ENCODE measurements around the gene RNU5B-1. TPM values are rescaled to one million over a fixed set of nuclear protein-coding genes. Genes with fewer than 3 reads are reported as not detected.

RNU5B-1 gene
- total RNA-seq, 4 donors from 2014 or later = not detected

GRCh38 chr15:65334586-65335231 is 30.2 kb downstream of the RNU5B-1 start:
- TF ChIP-seq, protein P1, sequence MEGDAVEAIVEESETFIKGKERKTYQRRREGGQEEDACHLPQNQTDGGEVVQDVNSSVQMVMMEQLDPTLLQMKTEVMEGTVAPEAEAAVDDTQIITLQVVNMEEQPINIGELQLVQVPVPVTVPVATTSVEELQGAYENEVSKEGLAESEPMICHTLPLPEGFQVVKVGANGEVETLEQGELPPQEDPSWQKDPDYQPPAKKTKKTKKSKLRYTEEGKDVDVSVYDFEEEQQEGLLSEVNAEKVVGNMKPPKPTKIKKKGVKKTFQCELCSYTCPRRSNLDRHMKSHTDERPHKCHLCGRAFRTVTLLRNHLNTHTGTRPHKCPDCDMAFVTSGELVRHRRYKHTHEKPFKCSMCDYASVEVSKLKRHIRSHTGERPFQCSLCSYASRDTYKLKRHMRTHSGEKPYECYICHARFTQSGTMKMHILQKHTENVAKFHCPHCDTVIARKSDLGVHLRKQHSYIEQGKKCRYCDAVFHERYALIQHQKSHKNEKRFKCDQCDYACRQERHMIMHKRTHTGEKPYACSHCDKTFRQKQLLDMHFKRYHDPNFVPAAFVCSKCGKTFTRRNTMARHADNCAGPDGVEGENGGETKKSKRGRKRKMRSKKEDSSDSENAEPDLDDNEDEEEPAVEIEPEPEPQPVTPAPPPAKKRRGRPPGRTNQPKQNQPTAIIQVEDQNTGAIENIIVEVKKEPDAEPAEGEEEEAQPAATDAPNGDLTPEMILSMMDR (IDR thresholded peaks at IDR 0.05; ENCODE audit: low read depth) = no peak

- TF ChIP-seq, protein P1 (IDR thresholded peaks at IDR 0.05; ENCODE audit: low read depth) = no peak
Measured at GRCh38 chr15:65335278-65336055, 31.0 kb downstream of the RNU5B-1 start.

DNA sequence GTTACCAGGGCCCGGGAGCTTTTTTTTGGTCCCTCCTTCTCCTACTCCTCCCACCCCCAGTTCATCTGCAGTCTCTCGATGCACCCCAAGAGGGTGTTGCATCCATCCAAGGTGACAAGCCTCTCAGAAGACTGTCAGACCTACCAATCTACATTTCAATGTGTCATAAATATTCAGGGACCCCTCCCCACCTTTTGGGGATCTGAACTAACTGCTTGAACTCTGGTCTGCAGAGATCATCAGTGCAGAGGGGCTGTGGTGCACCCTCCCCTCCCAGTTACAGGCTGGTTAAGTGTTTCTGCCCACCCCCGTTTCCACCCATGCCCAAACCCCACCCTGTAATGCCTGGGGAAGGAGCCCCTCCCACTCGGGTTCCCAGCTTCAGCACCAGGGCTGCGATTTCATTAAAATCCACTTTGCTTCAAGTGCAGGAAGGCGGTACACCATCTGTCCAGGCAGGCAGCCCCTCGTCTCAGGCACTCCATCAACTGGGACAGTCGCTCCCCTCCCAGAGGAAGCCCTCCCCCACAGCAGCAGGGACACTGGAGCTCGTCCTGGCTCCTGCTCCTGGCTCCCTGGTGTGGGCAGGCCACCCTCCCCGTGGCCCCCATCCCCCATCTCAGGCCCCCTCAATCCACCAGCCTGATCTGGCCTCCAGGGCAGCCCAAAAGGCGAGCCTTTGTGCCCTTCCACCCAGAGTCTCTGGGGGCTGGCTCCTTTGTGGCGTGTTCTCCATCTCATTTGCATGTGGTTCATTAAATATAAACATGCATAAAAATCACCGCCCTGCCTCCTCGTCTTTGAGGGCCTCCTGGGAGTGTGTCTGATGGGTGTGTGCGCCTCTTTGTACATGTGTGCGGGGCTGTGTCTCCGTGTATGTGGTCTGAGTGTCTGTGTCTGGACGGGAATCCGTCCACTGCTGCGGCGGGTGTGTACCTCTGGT is 32.3 kb downstream of the RNU5B-1 start:
- TF ChIP-seq, protein P1 (IDR thresholded peaks at IDR 0.05; ENCODE audit: low read depth) = no peak

DNA sequence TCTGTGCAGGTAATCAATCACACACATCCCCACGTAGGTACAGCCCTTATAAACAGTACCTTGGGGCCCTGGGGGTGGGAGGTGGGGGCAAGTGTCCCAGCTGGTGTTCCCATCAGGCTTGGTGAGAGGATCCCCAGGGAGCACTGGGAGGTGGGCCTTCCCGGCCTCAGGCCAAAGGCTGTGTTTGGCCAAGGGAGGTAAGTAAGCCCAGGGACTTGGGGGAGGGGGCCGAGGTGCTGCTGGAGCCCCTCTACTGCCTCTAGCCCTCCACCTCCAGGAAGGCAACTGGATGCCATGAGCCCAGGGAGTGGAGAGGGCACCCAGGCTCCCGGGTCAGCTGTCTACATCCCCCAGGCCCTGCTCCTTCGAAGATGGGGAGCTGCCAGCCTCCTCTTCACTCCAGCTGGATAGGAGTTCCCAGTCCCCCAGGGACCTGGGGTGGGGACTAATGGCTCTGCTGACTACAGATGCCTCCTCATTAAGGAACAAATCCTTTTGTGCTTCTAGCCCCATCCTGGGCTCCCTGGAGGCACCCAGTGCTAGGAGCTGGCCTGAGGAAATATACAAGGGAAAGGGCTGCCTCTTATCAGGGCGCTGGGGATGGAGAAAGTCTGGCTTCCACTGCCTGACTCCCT is 33.1 kb downstream of the RNU5B-1 start:
- TF ChIP-seq, protein P1 (IDR thresholded peaks at IDR 0.05; ENCODE audit: low read depth) = no peak

DNA sequence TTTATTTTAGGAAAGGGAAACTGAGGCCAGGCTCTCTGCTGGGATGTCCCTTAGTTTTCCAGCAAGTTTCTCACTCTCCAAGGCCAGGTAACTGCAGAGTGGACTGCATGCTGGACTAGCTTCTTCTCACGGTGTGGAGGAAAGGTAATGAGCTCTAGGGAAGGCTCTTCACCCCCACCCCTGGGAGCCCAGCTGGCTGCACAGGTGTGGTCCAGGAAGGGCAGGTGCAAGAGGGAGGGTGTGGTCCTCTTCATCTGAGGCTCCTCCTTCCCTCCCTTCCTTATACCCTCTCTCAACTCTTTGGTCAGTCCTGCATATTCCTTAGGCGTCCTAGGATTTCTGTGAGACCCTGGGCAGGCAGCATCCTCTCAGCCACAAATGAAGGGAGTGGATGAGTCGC is 33.9 kb downstream of the RNU5B-1 start:
- TF ChIP-seq, protein P1 (IDR thresholded peaks at IDR 0.05; ENCODE audit: low read depth) = no peak

DNA sequence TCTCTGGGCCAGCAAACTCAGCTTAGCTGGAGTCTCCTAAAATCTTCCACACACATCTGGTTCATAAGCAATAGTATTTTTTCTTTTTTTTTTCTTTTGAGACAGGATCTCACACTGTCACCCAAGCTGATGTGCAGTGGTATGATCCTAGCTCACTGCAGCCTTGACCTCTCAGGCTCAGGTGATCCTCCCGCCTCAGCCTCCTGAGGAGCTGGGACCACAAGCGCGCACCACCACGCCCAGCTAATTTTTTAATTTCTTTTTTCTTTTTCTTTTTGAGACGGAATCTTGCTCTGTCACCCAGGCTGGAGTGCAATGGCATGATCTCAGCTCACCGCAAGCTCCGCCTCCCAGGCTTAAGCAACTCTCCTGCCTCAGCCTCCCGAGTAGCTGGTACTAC is 34.3 kb downstream of the RNU5B-1 start:
- TF ChIP-seq, protein P1 (IDR thresholded peaks at IDR 0.05; ENCODE audit: low read depth) = no peak
